Measurements from ENCODE around the gene ITIH2.

DNA sequence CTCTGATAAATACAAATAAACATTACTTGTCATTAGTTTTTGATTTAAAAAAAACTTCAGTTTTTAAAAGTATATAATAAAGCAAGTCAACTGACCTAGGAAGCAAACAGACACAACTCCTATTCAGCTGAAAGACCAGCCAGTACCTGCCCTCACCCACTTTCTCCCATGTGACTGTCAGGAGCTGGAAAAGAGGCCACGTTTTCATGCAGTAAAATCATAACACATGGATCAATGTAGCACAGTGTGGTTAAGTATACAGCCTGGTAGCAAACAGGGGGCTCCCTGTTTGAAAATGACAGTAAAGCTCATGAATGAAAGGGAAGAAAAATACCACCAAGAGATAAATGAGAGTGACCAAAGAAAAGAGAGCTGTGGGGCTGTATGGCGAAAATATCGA lies 63.1 kb downstream of the ITIH2 start:
- TF ChIP-seq, protein P1, sequence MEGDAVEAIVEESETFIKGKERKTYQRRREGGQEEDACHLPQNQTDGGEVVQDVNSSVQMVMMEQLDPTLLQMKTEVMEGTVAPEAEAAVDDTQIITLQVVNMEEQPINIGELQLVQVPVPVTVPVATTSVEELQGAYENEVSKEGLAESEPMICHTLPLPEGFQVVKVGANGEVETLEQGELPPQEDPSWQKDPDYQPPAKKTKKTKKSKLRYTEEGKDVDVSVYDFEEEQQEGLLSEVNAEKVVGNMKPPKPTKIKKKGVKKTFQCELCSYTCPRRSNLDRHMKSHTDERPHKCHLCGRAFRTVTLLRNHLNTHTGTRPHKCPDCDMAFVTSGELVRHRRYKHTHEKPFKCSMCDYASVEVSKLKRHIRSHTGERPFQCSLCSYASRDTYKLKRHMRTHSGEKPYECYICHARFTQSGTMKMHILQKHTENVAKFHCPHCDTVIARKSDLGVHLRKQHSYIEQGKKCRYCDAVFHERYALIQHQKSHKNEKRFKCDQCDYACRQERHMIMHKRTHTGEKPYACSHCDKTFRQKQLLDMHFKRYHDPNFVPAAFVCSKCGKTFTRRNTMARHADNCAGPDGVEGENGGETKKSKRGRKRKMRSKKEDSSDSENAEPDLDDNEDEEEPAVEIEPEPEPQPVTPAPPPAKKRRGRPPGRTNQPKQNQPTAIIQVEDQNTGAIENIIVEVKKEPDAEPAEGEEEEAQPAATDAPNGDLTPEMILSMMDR (IDR thresholded peaks at IDR 0.05; ENCODE audit: low read length): no peak
- TF ChIP-seq EZH2phosphoT487 (IDR thresholded peaks at IDR 0.05; ENCODE audit: low read length): no peak
